Tibial nerve (tissue), 4 donors: Measurements from ENCODE around the gene COA7. TPM values are rescaled to one million over a fixed set of nuclear protein-coding genes. Genes with fewer than 3 reads are reported as not detected.

Experiments used
- DNase-seq, 2 donors: peaks; one replicate each; pipeline ENCODE4 v3.0.0-alpha.2; 2019; ENCODE audit warnings: low spot score in 2 of 2
- H3K27ac ChIP-seq, 4 donors: fragments of 200-600 bp; sonication (generic) in 3 of 4; one replicate each; pipeline ENCODE4 v1.5.1; 2017 to 2019; ENCODE audit warnings: mild to moderate bottlenecking in 1 of 4
- H3K27me3 ChIP-seq, 2 donors: fragments of 200-600 bp; sonication (generic) in 1 of 2; one replicate each; pipeline versions ENCODE4 v1.5.1 to v1.6.0; 2017 to 2019
- H3K36me3 ChIP-seq, 3 donors: fragments of 200-600 bp; sonication (generic); one replicate each; pipeline ENCODE4 v1.5.1; 2018 to 2019
- H3K4me1 ChIP-seq, 4 donors: fragments of 200-600 bp; sonication (generic) in 3 of 4; one replicate each; pipeline ENCODE4 v1.5.1; 2017 to 2019
- H3K4me3 ChIP-seq, 4 donors: fragments of 200-600 bp; sonication (generic) in 3 of 4; one replicate each; pipeline ENCODE4 v1.5.1; 2017 to 2019; ENCODE audit warnings: mild to moderate bottlenecking in 1 of 4, moderate library complexity in 1 of 4
- H3K9me3 ChIP-seq, 4 donors: fragments of 200-600 bp; sonication (generic) in 3 of 4; one replicate each; pipeline ENCODE4 v1.5.1; 2017 to 2019
- CTCF ChIP-seq, 5 experiments: fragments of 200-600 bp in 3 of 5; fragments of 450-650 bp in 2 of 5; sonication (generic) in 3 of 5; IDR thresholded peaks; one replicate each; pipeline ENCODE4 v1.5.1; 2016 to 2019; ENCODE audit warnings: antibody characterized with exemption in 5 of 5, mild to moderate bottlenecking in 3 of 5, moderate library complexity in 2 of 5
- EP300 ChIP-seq, 2 donors: sonication (generic); formaldehyde crosslinking; IDR thresholded peaks; one replicate each; pipeline ENCODE4 v1.6.1; 2017; ENCODE audit warnings: antibody characterized with exemption in 2 of 2, mild to moderate bottlenecking in 1 of 2
- POLR2A ChIP-seq, 2 donors: fragments of 450-650 bp; IDR thresholded peaks; one replicate each; pipeline ENCODE4 v1.6.1; 2017; ENCODE audit warnings: antibody characterized with exemption in 2 of 2, mild to moderate bottlenecking in 2 of 2, moderate library complexity in 2 of 2
- WGBS, 2 donors: methylation state at CpG; one replicate each; pipeline ENCODE4 v1.1.5; 2018; 5-methylcytosine and 5-hydroxymethylcytosine counted together
- total RNA-seq, 4 donors: library from RNA; depleted of rRNA; stranded (reverse); fragments of >200 nt; gene quantifications; one replicate each; pipeline ENCODE4 v1.1.0, GENCODE V29; 2016

The COA7 gene
- total RNA-seq, 4 donors from 2014 or later, result 7.5 to 10.5 (median 8.9) TPM

- no peaks in the 10 kb centered on the region for H3K9me3 ChIP-seq
- no peaks in the 10 kb centered on the region for H3K4me1 ChIP-seq
- no peaks in the 10 kb centered on the region for H3K27me3 ChIP-seq
- DNase-seq, result no peak
- H3K4me3 ChIP-seq, result no peak overlapping the region
- no peaks in the 10 kb centered on the region for H3K36me3 ChIP-seq
- TF ChIP-seq EP300 (IDR thresholded peaks at IDR 0.05) (no peak), POLR2A (IDR thresholded peaks at IDR 0.05) (no peak), CTCF (IDR thresholded peaks at IDR 0.05) (no peak)
- no peak overlapping the region for H3K27ac ChIP-seq
These were observed 44.1 kb downstream of the COA7 start for GRCh38 chr1:52654063-52654462.

- no peak for TF ChIP-seq CTCF (IDR thresholded peaks at IDR 0.05)
- TF ChIP-seq POLR2A (IDR thresholded peaks at IDR 0.05), result no peak
- H3K9me3 ChIP-seq, result no peaks in the 10 kb centered on the region
- H3K4me1 ChIP-seq, result no peaks in the 10 kb centered on the region
- 90 to 92% methylated on average over 5 of the region's 5 CpGs for WGBS, 2 donors
- H3K27ac ChIP-seq, result no peak overlapping the region
- no peak for DNase-seq
- H3K27me3 ChIP-seq, result no peaks in the 10 kb centered on the region
- no peaks in the 10 kb centered on the region for H3K36me3 ChIP-seq
- no peak overlapping the region for H3K4me3 ChIP-seq
These were observed 44.8 kb downstream of the COA7 start for GRCh38 chr1:52653207-52653849.

- WGBS, 2 donors, result 83 to 91% methylated on average over 1 of the region's 1 CpG
- H3K4me1 ChIP-seq, result no peaks in the 10 kb centered on the region
- H3K4me3 ChIP-seq, result no peak overlapping the region
These were observed 46.2 kb downstream of the COA7 start for GRCh38 chr1:52651904-52652303.

GRCh38 chr1:52645261-52645660 lies 52.9 kb downstream of the COA7 start:
- no peaks in the 10 kb centered on the region for H3K4me1 ChIP-seq
- H3K27me3 ChIP-seq, result no peaks in the 10 kb centered on the region
- WGBS, 2 donors, result 73 to 76% methylated on average over 6 of the region's 6 CpGs
- H3K9me3 ChIP-seq, result no peaks in the 10 kb centered on the region
- no peak overlapping the region for H3K4me3 ChIP-seq
- no peak for DNase-seq
- TF ChIP-seq CTCF (IDR thresholded peaks at IDR 0.05) (no peak), EP300 (IDR thresholded peaks at IDR 0.05) (no peak), POLR2A (IDR thresholded peaks at IDR 0.05) (no peak)
- no peak overlapping the region for H3K27ac ChIP-seq
- H3K36me3 ChIP-seq, result no peaks in the 10 kb centered on the region

More at GRCh38 chr1:52651904-52652303, 46.2 kb downstream of the COA7 start:
- TF ChIP-seq POLR2A (IDR thresholded peaks at IDR 0.05), result no peak
- no peak for TF ChIP-seq CTCF (IDR thresholded peaks at IDR 0.05)
- no peak for TF ChIP-seq EP300 (IDR thresholded peaks at IDR 0.05)
- no peaks in the 10 kb centered on the region for H3K9me3 ChIP-seq
- no peak for DNase-seq
- no peaks in the 10 kb centered on the region for H3K36me3 ChIP-seq
- H3K27ac ChIP-seq, result no peak overlapping the region
- H3K27me3 ChIP-seq, result no peaks in the 10 kb centered on the region

- no peaks in the 10 kb centered on the region for H3K36me3 ChIP-seq
- no peak overlapping the region for H3K27ac ChIP-seq
- TF ChIP-seq CTCF (IDR thresholded peaks at IDR 0.05) (no peak), EP300 (IDR thresholded peaks at IDR 0.05) (no peak), POLR2A (IDR thresholded peaks at IDR 0.05) (no peak)
- DNase-seq, result no peak
- H3K4me1 ChIP-seq, result peaks cover 0 to 11% (median 0%) of the 10 kb centered on the region in 4 donors
- H3K9me3 ChIP-seq, result no peaks in the 10 kb centered on the region
- peaks cover 0 to 10% of the 10 kb centered on the region in 2 donors for H3K27me3 ChIP-seq
- WGBS, 2 donors, result 82 to 89% methylated on average over 4 of the region's 4 CpGs
- H3K4me3 ChIP-seq, result no peak overlapping the region
These were observed 56.8 kb downstream of the COA7 start for GRCh38 chr1:52641307-52641706.
